ENCODE measurements around the gene MATN1.
A peak's percentile ranks its signal among the peaks of the same experiment; 100 is the strongest.

MATN1 gene

DNA sequence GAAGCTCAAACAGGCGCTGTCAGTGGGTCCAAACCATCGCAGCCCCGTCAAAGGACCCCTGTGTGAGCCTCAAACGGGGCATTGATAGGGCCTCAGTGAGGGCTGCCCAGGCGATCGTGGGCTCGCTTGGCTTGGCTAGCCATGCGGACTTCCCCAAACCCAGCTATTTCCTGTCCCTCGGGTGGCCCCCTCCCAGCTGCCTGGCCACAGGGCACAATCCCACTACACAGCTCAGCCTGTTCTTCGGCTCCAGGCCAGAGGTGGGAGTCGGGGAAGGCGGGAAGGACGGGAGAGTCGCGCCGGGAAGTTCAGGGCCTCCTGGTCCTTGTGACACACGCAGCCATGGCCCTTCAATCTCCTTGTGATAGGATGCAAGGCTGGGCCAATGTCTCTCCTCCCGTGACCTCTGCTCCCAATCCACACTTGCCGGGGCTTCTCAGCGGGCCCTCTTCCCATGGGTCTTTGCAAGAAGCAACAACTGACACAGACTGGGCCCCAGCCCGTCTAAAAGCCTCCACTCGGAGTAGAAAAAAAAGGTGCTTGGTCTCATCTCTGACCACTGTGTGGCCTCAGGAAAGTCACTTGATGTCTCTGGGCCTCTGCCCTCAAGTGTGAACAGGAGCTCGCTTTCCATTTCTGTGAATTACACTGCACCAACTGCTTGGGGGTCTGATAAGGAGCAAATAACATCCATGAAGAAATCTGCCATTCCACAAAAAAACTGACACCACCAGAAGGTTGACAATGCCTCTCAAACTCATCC, 7.1 kb upstream of the MATN1 start:
- no peak for DNase-seq

GRCh38 chr1:30729901-30730300, 6.5 kb upstream of the MATN1 start:
- no peak for DNase-seq

DNA sequence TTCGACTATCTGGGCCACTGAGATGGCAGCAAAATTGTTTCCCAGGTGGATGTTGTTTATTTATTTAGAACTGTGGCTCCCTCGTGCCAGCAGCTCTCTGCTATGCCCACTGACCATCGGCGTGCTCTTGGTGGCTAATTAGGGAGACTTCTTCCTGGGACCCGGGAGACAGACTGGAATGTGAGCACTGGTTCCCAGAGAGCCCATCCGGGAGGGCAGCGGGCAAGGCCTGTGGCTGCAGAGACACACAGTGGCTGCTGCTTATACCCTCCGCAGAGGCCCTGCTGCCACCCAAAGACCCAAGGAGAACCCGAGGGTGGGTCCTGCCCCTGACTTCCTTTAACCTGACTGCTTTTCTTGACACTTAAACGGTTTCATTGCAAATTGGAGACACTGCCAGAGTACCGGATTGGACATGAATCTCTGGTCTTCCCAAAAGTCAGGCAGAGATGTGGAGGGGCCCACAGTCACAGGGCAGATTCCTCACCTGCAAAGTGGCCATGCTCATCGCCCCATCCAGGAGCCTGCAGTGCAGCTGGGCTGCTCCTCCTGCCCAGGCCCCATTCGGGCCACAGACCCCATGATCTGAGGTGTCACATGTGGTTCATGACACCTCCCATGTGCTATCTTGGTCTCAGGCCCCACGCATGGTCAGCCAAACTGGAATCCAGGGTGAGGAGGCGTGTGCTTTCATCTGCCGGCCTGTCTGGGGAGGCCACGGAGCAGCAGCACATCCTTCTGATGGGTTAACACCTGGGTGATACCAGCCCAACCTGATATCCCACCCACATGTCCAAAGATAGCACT, 5.7 kb upstream of the MATN1 start:
- DNase-seq = no peak

GRCh38 chr1:30728340-30728739, 5.0 kb upstream of the MATN1 start:
- DNase-seq = no peak

DNA sequence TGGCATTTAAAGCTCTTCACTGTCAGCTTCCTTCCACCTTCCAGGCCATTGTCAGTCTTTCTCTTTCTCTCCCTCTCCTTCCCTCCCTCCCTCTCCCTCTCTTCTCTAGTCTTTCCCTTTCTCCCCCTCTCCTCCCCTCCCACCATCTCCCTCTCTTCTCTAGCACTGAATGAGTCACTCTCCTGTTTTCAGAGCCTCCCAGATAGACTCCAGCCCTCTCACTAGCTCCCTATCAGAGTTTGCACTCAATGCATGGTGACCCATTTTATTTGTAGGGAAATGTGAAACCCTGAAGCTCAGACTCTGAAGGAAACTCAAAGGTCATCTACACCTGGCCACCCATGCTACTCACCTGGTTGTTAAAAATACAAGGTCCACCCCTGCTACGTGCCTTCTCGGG, 4.4 kb upstream of the MATN1 start:
- no peak for DNase-seq

GRCh38 chr1:30726773-30727684, 3.6 kb upstream of the MATN1 start:
- DNase-seq = no peak

- no peak for DNase-seq
These were observed 2.9 kb upstream of the MATN1 start for GRCh38 chr1:30726236-30726635.

DNA sequence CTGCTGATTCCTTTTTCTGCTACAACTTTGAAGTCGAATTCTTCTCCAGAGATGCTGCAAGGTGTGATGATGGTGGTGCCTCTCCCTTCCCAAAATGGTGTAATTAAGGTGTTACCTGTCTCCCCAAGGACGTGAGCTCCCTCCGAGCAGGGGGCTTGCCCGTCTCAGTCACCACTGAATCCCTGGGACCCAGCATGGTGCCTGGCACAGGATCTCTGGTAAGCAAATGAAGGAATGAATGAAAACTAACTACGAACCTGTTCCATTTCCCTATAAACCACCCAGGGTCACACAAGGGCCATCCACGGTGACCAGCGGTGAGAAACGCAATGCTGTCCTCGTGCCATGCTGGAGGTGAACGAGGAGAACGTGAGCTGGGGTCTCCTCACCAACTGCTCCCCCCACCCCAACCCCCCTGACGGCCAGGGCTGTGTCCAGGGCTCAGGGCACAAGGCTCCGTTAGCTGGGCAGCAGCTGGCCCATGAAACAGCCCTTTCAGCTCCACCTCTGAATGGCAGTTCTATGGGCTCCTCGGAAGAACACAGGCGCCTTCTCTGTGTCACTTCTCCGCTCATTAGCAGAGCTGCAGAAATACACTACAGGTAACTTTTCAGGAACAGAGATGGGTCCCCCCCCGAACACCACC, 2.2 kb upstream of the MATN1 start:
- DNase-seq = no peak

GRCh38 chr1:30724655-30725421, 1.5 kb upstream of the MATN1 start:
- DNase-seq = no peak

DNA sequence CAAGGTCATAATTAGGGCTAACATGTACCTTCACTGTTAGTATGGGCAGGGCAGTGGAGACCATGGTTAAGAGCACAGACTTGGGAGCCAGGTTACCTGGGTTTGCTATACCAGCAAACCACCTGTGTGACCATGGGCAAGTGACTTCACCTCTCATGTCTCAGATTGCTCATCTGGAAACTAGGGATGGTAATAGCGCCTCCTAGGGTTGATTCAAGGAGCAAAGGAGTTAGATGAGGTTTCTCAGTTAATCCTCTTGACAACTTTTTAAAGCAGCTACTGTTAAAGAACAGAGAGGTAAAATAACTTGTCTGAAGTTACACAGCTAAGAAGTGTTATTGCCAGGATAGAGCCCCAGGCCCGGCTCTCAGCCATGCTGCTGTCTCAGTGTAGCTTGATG, 790 bp upstream of the MATN1 start:
- DNase-seq = no peak

DNA sequence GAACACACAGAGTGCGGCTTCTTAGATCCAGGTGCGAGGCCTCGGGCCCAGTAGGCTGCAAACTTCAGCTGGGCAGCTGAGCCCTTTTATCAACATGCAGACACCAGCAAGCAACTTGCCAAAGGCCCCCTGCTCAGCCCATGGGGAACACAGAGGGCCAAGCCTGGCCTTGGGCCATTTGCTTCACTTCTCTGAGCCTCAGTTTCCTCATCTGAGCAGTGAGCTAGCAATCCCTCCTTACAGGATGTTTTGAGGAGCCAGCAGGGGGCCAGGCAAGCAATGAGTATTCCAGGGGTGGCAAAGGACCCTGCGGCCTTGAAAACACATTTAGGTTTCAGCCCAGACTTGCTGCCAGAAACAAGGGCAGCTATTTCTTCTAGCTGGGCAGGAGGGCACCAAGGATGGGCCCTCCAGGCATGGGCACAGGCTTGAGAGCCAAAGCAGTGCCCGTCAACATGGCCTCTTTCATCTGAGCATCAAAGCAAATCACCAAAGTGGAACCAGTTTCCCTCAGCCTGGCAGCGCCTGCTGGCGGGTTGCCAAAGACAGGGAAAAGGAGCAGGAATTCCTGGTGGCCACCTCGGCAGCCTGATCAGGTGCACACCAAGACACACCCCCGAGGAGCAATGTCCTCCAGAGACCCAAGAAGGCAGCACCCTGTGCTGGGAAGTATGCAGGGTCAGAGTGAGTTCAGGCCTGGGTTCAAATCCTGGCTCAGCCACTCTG, 1.4 kb downstream of the MATN1 start:
- no peak for DNase-seq

DNA sequence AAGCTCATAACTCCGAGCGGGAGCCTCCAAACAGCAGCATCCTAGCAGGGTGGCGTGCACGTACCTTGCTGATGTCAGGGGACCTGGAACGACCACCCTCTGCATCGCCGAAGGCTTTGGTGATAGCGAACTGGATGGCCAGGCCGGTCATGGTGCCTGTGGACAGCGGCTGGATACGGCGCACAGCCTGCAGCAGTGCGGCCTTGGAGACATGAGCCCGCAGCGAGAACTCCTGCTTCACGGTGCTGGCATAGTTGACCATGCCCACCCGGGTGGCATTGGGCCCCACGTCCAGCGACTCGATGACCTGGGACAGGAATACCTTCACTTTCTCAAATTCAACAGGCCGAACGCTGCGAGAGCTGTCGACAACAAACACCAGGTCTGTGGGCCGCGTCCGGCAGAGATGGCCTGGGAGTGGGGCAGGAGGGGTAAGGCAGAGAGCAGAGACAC, 2.0 kb downstream of the MATN1 start:
- no peak for DNase-seq

DNA sequence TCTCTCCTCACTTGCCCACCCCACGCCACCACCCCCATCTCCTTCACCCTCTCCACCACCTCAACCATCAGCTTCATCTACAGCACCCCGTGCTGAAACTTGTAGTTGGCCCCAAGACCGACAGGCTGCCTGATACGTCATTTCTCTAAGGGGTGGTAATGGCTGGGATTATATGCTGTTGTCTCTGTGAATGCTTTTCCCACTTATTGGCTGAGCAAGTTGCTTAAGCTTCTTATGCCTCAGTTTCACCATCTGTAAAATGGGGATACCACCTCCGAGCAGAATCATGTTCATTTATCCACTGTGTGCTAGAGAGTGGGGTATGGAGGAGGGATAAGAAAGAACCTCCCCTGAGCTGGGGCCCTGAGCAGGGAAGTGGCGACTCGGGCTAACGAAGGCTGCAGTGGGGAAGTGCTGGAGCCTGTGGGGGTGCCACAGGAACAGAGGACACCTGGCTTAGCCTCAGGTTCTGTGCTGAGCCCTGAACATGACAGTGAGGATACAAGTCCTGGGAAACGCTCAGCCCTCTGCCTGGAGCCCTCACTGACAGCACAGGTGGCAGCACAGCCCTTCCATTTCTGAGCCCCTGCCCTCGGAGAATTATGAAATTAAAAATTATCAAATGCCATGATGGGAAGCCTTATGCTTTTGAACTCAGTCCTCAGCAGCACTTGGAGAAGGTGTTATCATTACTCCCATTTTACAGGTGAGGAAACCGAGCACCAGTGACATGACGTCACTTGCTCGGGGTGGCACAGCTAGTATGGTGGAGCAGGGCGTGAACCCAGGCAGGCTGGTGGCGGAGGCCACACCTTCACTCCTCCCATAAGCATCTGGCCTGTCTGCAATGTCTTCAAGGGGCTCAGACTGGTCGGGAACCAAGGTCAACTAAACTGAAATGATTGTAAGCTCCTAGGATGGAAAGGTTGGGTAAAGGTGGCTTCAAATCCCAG, 2.8 kb downstream of the MATN1 start:
- DNase-seq = no peak

- DNase-seq = no peak
These were observed 3.7 kb downstream of the MATN1 start for GRCh38 chr1:30719406-30720270.

DNA sequence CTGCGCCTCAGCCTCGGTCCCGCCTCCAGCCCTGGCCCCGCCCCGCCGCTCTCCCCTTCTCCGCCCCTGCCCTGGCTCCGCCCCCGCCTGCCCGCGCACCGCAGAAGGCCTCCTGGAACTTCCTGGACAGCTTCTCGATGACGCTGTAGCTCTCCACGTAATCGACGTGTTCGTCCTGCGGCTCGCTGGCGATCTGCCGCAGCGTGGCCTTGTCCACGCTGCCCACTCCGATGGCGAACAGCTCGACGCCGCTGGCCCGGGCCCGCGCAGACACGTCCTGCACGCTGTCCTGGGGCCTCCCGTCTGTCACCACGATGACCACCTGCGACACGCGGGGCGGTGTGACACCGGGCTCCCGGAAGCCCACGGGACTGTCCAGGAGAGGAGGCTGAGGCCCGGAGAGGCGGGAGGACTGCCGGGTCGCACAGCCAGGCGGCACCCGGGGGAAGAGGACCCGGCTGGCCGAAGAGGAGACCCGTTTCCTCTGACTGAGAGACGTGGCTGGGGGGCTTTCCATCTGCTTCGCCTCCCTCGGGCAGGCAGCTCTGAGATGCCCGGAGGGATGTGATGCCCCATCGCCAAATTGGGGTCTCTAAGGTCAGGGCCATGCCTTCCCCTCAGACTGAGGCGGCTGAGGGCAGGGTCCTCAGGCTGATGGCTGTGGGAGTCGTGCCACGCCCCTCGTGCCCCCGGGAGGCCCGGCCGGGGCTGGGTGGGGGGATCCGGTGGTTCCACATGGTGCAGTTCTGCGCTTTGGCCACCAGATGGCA, 4.6 kb downstream of the MATN1 start:
- peak; percentile 99 for DNase-seq

DNA sequence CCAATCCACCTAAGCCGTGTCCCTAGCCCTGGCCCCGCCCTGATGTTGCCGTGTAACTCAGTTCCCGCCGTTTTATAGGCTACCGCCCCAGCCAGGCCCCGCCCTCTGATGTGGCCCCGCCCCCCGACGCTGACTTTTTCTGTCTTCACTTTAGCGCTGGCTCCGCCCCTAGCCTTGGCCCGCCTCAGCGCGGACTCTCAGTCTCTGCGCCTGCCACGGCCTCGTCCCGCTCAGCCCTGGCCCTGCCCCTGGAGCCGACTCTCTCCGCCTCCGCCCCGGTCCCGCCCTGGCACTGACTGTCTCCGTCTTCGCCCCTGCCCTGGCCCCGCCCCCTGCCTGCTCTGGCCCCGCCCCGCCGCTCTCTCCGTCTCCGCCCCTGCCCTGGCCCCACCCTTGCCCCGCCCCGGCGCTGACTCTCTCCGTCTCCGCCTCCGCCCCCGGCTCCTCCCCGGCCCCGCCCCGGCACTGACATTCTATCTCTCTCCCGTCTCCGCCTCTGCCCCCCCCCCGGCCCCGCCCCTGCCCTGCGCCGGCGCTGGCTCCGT, 5.2 kb downstream of the MATN1 start:
- DNase-seq = peak; percentile 93

DNA sequence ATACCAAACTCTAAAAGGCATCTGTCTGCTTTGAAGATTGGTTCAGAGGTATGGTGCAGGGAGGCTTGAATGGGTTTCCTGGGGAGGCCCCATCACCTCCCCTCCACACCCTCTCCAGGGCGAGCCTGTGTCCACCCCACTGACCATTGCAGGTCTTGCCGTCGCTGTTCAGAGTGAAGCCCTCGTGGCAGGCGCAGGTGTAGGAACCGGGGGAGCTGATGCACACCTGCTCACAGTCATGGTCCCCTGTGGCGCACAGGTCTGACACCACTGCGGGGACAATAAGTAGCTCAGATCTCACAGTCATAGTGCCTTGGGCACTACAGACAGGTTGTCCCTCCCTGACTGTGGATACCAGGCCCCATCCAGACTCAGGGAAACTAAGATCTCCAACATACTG, 6.7 kb downstream of the MATN1 start:
- DNase-seq = no peak

DNA sequence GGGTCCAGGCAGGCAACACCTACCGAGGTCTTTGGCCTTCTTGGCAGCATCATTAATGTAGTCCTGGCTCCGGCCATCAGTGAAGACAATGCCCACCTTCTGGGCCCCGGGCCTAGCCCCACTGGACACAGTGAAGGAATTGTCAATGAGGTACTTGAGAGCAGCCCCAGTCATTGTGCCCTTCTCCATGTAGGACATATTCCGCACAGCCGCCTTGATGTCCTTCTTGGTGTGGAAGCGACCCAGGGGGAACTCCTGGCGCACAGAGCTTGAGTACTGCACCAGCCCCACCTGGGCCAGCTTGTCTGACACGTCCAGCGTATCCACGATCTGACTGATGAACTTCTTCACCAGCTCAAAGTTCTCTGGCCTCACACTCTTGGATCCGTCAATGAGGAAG, 7.5 kb downstream of the MATN1 start:
- no peak for DNase-seq

Measured in retina (tissue), 1 donor.